HG03159 (cell line): ENCODE data around the gene CTNND2.
"Not testable (repeated sequence)": the region's sequence is repeated elsewhere in the genome, so short reads cannot be mapped to it uniquely, and the experiment has no call there.

Source experiments
- ATAC-seq: cut with Tn5 transposase; IDR thresholded peaks from one replicate; pipeline ENCODE4 v1.9.1; 2021; ENCODE audit warnings: mild to moderate bottlenecking, moderate library complexity; ENCODE audit not compliant: unreplicated experiment

The CTNND2 gene

DNA sequence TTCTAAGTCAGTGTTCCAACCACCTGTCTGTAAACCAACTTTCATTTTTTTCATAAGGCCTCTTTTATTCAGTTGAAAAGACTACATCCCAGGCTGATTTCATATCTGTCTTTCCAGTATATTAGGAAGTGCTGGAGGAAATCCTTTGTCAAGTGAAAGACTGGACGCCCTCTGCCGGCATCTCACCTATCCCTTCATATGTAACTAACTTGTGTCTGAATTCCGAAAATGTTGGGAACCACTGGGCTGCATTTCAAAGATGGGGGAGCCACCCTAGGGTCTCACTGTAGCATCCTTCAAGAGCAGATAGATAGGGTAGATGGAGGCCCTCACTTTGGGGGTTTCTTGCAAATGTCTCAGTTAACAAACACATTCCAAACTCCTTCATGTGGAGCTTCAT, 569.8 kb downstream of the CTNND2 start:
- no peak for ATAC-seq

DNA sequence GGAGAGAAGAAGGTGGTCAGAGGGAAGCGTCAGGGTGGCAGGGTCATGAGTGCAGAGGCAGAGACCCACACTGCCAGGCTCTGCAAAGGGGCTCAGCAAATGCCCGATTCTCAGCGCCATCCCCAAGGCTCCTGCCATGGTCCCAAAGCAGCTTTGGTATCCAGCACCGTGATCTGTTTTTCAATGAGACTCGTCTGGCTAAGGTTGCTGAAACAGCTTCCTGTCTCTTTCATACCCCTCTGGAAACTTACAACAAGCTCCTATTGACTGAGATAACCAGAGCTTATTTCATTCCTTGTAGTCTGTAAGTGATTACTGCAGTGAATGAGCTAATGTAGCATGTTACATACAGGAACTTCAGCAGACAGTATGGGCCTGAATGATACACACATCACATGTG, 574.6 kb downstream of the CTNND2 start:
- ATAC-seq = no peak

DNA sequence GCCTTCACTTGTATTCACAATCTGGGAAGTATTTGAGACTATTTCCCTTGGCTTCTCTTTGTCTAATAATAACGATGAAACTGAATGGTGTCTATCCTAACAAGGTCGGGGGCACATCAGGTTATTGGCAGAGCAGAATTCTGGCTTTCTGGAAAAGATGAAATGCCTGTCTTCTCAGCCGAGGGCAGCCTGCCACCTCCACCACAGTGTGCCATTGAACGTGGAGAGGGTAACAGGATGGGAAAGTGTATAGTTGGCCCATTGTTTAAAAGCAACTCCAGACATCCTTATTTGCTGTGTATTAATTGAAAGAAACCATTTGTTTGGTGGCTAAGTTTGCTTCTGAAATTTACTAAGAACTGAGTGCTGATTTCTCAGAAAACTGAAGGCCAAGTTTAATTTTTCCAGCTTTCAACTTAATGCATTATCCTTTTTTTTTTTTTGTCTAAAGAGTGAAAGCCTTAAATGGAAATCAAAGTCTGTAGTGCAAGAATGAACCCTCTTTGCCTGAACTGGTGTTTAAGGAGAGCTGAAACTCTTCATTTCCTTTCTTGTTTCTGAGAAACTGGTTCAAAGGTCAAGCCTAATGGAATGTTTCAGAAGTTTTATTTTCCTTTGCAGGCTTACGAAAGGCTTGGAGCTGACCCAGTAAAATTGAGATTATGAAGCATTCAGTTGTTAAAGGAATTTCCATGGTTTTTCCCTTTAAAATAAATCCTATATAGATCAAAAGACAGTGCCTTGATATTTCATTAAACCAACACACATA, 579.5 kb downstream of the CTNND2 start:
- no peak for ATAC-seq

DNA sequence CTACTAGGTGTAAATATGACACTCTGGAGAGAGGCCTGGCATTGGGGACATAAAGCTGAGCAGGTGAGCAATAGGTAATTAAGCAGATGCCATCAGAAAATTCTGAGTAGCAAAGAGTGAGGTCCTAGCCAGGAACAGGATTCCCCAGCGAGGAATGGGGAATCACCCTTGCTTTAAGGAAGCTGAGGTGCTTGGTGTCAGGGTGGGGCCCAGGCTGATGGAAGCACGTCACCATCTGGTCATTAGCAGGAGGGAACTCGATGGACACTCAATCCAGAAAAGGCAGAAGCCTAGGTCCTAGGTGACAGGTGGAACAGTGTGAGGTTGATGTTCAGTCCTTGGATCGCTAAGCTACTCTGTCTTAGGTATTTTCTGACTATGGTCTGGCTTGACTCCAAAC, 580.5 kb downstream of the CTNND2 start:
- ATAC-seq = no peak

DNA sequence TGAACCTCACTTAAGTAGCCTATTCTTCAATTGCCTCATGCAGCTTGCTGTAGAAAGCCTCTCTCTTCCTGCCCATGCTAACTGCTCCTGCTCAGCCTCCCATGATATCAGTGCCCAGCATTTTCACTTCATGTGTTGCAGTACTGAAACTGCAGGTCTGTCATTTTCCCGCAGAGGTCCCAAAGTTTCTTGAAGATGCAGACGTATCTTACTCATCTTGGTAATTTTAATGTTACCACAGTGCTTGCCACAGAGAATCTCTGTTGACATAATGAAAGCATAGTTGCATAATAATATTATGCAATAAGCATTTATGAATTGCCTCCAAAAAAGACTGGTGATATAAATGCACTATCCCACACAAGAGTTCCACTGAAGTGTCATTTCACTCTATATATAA, 582.1 kb downstream of the CTNND2 start:
- peak; percentile 55 for ATAC-seq

DNA sequence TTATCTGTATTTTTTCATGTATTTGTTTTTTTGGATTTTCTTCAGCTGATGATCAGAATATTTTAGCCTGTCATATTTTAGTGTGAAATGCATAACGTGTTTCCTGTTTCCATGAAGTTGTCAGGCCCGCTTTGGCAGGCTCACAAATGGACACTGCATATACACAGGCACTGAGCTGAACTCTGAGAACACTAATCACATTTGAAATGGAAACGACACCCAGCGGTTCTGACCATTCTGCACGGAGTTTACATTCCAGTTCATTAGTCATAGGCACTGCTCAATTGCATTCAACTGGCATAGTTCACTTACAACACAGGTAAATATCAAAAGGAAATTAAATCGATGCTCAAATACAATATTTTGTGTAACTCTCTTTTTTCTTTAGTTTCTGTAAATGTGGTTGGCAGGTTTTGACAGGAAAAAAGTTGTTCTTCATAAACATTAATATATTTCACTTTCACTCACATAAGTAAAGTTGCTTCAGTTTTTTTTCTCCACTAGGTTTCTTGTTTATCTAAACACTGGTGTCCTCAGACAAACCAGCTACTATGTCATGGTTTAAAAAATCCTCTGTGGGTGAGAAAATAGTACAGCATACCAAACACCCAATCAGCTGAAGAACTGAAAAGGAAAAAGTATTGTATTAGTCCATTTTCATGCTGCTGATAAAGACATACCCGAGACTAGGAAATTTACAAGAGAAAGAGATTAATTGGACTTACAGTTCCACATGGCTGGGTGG, 584.2 kb downstream of the CTNND2 start:
- ATAC-seq = no peak

DNA sequence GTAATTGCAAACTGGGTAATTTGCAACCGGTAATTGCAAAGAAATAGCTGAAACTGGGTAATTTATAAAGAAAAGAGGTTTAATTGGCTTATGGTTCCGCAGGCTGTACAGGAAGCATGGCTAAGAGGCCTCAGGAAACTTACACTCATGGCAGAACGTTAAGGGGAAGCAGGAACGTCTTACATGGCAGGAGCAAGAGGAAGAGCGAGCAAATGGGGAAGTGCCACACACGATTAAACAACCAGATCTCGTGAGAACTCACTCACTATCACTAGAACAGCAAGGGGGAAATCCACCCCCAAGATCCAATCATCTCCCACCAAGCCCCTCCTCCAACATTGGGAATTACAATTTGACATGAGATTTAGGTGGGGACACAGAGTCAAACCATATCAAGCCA, 590.6 kb downstream of the CTNND2 start:
- ATAC-seq = not testable (repeated sequence)

DNA sequence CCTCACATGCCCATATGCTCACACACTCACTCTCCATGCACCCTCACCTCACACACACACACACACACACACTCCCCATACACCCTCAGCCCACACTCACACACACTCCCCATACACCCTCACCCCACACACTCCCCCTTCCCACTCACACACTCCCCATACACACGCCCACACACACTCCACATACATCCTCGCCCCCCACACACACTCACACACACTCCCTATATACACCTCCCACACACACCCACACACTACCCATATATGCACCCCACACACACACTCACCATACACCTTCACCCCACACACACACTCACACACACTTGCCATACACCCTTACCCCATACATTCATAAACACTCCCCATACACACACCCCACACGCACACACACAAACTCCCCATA, 592.5 kb downstream of the CTNND2 start:
- ATAC-seq = no peak

DNA sequence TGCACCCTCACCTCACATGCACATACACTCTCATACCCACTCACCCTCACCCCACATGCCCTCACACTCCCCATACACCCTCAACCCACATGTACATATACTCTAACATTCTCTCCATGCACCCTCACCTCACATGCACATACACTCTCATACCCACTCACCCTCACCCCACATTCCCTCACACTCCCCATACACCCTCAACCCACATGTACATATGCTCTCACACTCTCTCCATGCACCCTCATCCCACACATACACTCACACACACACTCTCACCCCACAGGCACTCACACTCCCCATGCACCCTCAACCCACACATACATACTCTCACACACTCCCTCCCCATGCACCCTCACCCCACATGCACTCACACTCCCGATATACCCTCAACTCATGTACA, 593.0 kb downstream of the CTNND2 start:
- ATAC-seq = no peak

DNA sequence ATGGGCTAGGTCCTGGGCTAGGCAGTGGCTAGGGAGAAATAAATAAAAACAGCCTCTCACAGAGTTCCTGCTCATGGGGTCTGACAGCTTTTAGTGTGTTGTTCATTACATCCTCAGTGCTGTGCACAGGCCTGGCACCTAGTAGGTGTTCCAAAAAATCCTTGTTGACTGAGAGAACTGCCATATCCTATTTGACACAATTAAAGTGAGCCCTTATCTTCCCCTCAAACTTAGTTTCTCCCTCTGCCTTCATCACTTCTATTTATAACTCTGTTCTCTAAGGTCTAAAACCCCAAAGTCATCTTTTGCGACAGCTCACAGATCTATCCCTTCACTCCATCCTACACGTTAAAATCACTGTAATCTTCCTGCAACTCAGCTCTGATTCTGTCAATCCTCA, 594.1 kb downstream of the CTNND2 start:
- no peak for ATAC-seq

DNA sequence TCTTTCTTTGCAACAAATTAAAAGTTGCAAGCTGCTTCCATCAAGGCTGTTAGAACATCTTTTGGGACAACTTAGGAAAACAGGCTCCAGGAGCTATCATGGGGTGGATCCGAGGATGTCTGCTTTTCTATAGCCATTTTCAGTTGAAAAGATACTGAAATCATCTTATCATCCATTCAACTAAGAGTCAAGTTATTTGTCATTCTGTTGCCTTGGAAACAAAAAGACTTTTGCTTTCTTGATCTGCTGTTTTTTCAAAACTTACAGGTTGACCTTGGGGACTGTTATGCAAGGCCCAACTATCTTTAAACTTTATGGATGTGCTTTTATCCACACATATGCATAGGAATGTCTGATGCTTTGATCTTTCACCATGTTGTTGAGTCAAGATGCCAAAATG, 597.9 kb downstream of the CTNND2 start:
- no peak for ATAC-seq

DNA sequence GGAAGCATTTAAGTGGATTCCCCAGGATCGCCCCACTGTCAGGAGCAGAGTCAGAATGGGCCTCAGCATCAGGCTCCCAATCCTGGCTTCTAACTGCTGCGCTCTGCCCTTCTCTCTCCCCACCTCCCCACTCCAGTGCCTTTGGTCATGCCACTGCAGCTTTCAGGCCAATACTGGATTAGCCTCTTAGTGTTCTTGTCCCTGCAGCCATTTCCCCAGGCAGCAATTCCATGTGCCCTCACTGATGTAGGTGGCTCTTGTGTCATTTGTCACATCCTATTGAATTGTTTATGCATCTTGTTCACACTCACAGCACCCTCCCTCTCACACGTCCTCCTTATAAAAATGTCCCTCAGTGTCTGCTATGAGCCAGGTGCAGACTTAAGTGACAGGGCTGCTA, 599.0 kb downstream of the CTNND2 start:
- ATAC-seq = no peak

DNA sequence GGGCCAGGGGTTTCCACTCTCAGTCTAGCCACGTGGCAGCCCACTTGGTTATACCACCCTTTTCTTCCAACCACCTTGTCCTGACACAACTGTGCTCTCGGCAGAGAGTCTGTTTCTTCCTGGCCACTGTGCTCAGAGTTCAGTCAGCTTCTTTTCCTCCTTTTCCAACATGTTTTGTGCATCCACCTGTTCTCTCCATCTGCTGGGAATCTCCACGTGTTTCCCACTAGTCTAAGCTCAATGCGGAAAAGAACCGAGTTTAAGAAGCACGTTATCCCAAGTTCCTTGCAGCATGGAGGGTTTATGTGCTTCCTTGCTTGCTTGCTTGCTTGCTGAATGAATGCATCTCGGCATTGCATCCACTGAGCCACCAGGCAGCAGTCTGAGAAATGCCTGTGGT, 599.6 kb downstream of the CTNND2 start:
- ATAC-seq = no peak

DNA sequence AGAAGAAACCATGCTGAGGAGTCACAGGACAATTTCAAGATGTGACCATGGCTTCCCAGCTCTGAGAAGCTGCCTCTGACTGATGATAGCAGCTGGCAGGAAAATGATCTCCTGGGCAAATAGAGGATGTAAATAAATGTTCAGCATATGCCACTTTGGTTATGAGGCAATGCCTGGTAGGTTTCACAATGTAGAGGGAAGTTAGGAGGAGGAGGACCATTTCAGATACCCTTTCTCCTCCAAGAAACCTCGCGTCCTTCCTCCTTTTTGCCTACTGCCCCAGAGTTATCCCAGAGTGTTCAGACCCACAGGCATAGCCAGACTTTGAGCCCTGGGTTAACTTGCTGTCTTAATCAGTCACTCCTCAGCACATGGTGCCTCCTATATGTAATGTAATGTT, 601.6 kb downstream of the CTNND2 start:
- ATAC-seq = no peak

DNA sequence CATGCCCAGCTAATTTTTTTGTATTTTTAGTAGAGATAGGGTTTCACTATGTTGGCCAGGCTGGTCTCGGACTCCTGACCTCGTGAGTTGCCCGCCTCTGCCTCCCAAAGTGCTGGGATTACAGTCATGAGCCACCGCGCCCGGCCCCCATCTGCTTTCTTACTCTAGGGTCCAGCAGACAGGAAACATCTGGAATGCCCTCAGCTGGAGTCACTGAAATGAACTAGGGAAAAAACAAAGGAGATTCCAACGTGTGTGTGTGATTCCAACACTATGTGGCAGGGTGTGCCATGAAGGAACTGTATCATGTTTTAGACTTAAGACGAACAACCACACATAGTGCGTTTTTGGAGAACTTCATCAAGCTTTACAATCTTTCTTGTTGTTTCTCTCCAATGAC, 603.1 kb downstream of the CTNND2 start:
- ATAC-seq = no peak

DNA sequence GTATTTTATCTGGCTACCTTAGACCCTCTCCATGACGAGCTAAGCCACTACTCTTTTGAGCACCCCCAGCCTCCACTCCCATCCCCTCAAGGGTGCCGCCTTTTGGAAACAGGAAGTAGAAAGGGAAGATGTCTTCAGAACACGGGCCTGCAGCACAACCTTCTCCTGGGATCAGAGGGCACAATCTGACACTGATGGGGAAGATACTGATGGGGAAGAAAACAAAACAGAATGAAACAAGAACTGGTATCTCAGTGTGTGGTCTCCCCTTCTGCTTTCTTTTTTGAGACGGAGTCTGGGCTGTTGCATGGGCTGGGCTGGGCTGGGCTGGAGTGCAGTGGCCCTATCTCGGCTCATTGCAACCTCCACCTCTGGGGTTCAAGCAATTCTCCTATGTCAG, 603.5 kb downstream of the CTNND2 start:
- ATAC-seq = no peak

DNA sequence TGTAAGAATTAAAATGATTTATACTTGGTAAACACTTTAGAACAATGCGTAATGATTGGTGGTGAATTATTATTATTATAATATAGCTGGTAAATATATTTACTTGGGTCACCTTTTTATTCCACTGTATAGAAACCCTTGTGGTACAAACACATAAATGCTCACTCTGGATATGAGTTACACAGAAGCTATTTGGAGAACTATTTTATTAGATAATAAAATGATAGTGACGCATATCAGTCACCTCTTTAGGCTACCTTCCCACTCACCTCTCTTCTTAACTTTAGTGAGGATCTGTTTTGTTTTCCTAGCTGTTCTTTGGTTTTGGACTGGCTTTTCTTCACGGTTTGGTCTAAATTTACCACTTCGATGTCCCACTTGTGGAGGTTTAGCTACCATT, 605.4 kb downstream of the CTNND2 start:
- no peak for ATAC-seq

DNA sequence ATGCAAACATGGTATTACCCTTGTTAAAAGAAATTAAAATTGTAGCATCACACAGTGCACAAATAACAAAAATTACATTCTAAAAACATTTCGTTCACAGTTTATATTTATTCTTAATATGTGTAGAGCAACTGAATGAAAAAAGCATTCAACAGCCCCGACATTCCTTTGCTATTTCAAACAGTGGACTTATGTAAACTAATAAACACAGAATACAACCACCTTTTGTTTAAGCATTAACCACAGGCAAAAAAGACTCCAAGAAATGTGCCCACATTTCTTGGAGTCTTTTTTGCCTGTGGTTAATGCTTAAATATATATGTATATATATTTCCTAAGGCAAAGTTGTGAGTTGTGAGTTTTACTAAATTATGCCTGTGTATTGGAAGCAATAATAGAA, 610.7 kb downstream of the CTNND2 start:
- no peak for ATAC-seq

DNA sequence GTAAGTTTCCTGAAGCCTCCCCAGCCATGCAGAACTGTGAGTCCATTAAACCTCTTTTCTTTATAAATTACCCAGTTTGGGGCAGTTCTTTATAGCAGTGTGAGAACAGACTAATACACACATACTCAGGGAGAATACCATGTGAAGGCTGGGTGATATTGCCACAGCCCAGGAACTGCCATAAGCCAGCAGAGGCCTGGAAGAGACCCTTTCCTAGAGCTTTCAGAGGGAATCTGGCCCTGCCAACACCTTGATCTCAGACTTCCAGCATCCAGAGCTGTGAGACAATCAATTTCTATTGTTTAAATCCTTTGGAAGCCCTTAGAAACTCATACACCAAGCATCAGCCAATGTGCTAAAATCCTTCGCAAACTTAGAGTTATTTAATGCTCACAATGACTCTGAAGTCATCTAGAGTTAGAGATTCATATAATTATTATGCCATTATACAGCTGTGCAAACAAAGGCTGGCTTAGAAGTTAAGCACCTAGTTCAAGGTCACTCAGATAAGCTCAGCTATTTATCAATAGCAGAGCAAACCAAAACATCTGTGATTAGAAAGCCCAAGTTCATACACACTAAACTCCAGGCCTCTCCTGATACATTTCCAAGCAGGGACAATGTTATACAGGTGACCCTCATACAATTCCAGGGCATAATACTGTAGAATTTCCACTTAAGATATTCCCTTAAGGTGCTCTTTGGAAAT, 611.4 kb downstream of the CTNND2 start:
- no peak for ATAC-seq

DNA sequence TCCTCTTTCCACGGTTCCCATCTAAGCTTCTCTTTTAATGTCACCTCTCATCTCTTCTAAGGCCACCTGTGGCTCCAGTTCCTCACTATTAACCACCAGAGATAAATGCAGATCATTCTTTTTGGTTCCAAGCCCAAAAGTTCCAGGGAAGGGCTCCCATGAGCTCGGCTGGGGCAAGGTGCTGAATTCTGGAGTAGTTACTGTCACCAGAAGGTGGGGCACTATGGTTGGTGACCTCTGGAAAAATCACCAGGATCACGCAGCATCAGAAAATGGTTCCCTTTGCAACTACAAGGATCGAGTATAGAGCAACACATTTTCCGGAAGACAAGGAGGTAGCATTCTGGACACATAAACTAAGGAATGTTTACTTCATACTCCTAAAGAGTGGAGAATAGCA, 614.5 kb downstream of the CTNND2 start:
- no peak for ATAC-seq

DNA sequence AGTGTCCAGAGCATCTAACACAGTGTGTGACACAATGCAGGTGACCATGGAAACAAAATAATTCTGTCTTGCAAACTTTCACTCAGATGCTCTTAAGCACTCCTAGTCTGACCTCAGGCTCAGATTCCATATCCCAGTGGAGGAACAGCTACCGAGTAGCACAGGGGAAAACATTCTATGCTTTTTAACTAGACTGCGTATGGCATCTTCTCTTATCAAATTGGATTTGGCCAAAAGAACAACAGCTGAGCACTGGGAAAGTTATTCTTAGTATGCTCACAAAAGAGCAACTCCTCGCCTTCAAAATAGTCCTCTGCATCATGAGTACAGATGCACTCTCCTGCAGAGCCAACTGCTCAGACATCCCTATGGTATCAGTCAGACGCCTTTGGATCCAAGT, 615.0 kb downstream of the CTNND2 start:
- no peak for ATAC-seq

DNA sequence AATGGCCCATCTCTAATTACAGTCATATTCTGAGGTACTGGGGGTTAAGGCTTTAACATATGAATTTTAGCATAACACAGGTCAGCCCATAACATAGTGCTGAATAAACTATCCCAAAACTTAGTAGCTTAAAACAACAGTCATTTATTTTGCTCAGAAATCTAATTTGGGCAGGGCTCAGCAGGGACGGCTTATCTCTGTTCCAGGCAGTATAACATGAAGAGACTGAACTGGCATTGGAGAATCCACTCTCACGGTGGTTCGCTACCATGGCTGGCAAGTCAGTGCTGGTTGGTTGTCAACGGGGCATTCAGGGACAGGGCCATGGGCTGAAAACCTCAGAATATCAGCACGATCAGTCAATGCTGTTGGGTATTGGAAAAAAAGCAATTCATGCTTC, 622.4 kb downstream of the CTNND2 start:
- no peak for ATAC-seq
